Glutamatergic neuron (in vitro differentiated cells): ENCODE data around the gene LRCH1. TPM values are rescaled to one million over a fixed set of nuclear protein-coding genes. Genes with fewer than 3 reads are reported as not detected.

Source experiments
- DNase-seq: peaks from one replicate; pipeline ENCODE4 v3.0.0; 2022
- H3K27ac Mint-ChIP-seq: one replicate; pipeline ENCODE4 v1.8.0; 2020; ENCODE audit warnings: mild to moderate bottlenecking, mixed read lengths, inconsistent platforms; ENCODE audit not compliant: unreplicated experiment
- H3K27me3 Mint-ChIP-seq: one replicate; pipeline ENCODE4 v1.8.0; 2020; ENCODE audit warnings: mild to moderate bottlenecking, moderate library complexity, mixed read lengths, inconsistent platforms; ENCODE audit not compliant: unreplicated experiment
- H3K36me3 Mint-ChIP-seq: one replicate; pipeline ENCODE4 v1.8.0; 2020; ENCODE audit warnings: mild to moderate bottlenecking, mixed read lengths, inconsistent platforms; ENCODE audit not compliant: unreplicated experiment
- H3K4me1 Mint-ChIP-seq: one replicate; pipeline ENCODE4 v1.8.0; 2020; ENCODE audit warnings: mild to moderate bottlenecking, low read depth, mixed read lengths, inconsistent platforms; ENCODE audit not compliant: unreplicated experiment
- H3K4me3 Mint-ChIP-seq: one replicate; pipeline ENCODE4 v1.8.0; 2020; ENCODE audit warnings: mild to moderate bottlenecking, mixed read lengths, inconsistent platforms; ENCODE audit not compliant: unreplicated experiment
- H3K9me3 Mint-ChIP-seq: one replicate; pipeline ENCODE4 v1.8.0; 2020; ENCODE audit warnings: mild to moderate bottlenecking, moderate library complexity, mixed read lengths, inconsistent platforms; ENCODE audit not compliant: unreplicated experiment
- total RNA-seq: library from RNA; stranded (reverse); fragmentation: NEBNext Ultra II Directional; extraction: Animal tissue kit (Norgen Biotek cat#: 25700); gene quantifications from one replicate; pipeline ENCODE4 v1.2.1, GENCODE V29; 2021; ENCODE audit not compliant: unreplicated experiment
- TF ChIP-seq, protein P1 (sequence below): fragments of 200-600 bp; sonication (generic); IDR thresholded peaks from one replicate; pipeline ENCODE4 v1.5.0; 2021; ENCODE audit not compliant: partially characterized antibody, unreplicated experiment

The LRCH1 gene
- total RNA-seq, 1 donor from 2014 or later, result 40.6 TPM

DNA sequence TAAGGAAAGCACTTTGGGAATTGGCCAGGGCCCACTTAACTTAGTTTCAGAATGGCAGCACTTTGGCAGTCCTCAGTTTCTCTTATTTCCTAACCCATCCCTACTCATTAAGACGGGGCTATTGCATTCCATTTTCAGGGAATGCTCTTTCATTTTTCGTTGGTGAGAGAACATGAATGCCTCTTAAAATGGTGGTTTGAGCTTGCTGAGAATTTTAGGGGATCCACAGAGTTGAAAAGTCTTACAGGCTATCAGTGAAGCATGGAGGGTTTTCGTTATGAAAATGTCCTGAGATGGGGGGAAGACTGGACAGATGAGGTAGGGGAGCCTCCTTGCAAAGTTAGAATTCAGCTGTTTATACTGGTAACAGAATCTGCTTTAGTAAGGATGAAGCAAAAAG lies 71.4 kb downstream of the LRCH1 start:
- Mint-ChIP-seq H3K36me3 (no peaks in the 10 kb centered on the region), H3K9me3 (peaks cover 9% of the 10 kb centered on the region), H3K4me3 (no peak overlapping the region), H3K27me3 (peaks cover 10% of the 10 kb centered on the region), H3K4me1 (peaks cover 76% of the 10 kb centered on the region), H3K27ac (peak overlapping the region; percentile 4)
- TF ChIP-seq, protein P1, sequence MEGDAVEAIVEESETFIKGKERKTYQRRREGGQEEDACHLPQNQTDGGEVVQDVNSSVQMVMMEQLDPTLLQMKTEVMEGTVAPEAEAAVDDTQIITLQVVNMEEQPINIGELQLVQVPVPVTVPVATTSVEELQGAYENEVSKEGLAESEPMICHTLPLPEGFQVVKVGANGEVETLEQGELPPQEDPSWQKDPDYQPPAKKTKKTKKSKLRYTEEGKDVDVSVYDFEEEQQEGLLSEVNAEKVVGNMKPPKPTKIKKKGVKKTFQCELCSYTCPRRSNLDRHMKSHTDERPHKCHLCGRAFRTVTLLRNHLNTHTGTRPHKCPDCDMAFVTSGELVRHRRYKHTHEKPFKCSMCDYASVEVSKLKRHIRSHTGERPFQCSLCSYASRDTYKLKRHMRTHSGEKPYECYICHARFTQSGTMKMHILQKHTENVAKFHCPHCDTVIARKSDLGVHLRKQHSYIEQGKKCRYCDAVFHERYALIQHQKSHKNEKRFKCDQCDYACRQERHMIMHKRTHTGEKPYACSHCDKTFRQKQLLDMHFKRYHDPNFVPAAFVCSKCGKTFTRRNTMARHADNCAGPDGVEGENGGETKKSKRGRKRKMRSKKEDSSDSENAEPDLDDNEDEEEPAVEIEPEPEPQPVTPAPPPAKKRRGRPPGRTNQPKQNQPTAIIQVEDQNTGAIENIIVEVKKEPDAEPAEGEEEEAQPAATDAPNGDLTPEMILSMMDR, result no peak
- no peak for DNase-seq

DNA sequence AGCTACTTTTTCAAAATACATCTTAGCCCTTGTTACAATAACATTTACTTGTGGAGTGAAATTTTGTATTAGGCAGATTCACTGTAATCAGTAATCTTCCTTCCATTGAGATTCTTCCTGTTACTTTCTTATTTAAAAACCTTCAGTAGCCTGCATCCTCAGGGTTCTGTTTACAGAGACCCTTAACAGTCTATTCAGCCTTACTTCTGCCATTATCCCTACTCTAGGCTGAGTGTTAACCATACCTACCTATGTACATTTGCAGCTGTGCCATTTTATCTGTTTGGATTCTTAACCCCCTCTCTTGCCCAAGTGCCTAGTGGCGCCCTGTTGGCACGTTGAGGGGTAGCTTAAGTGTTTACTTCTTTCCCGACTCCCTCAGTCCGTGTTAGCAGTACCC lies 71.9 kb downstream of the LRCH1 start:
- no peak for DNase-seq
- H3K9me3 Mint-ChIP-seq, result peaks cover 9% of the 10 kb centered on the region
- H3K27ac Mint-ChIP-seq, result peak overlapping the region; percentile 56
- peaks cover 10% of the 10 kb centered on the region for H3K27me3 Mint-ChIP-seq
- H3K36me3 Mint-ChIP-seq, result no peaks in the 10 kb centered on the region
- H3K4me3 Mint-ChIP-seq, result peak overlapping the region; percentile 4
- TF ChIP-seq, protein P1, result no peak
- peaks cover 76% of the 10 kb centered on the region for H3K4me1 Mint-ChIP-seq

DNA sequence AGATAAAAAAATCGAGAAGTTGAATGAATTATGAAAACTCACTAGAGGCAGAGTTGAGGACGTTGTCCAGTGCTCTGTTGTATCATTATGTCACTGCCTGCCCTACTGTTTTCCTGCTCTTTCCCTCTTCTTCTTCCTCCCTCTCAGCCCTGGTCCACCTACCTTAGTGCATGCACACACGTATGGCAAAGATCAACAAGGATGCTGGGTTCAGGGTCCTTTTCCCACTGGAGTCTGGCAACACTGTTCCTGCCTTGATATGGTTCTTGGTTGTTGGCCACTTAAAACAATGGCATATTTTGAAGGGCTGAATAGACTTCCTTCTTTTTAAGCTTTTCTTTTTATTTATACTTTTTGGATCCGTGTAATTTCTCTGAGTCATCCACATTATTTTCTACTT lies 74.5 kb downstream of the LRCH1 start:
- Mint-ChIP-seq H3K36me3 (no peaks in the 10 kb centered on the region), H3K27ac (peak overlapping the region; percentile 85), H3K4me1 (peaks cover 79% of the 10 kb centered on the region), H3K4me3 (peak overlapping the region; percentile 34), H3K27me3 (peaks cover 14% of the 10 kb centered on the region), H3K9me3 (peaks cover 18% of the 10 kb centered on the region)
- TF ChIP-seq, protein P1, result no peak
- no peak for DNase-seq

DNA sequence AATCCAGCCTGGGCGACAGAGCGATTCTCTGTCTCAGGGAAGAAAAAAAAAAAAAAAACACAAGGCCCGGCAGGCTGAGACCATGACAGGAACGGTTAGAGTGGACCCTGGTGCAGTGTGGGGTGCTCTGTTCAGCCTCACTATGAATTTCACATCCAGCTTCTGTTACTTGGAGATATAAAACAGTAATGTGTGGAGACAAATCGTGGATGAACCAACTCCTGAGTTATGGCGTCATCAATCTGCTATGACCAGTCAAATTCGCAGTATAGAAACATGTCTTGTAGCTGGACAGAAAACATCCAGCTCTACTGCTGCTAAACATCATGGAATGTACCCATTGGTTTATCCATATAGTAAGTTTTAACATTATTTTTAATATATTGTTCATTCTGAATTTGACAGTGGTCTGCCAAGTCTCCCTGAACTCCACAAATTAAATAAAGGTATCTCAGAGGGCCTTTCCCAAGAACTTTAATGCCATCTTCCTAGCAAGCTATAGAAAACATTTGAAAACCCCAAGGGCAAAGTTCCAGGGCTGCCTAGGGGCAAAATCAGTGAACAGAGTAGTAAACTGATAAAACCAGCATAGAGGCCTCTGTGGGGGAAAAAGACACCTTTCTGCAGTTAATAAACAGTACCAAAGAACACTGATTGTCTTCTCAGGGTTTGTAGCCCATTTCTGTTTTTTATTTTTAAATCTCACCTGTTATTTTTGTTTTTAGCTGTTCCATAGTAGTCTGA lies 75.8 kb downstream of the LRCH1 start:
- Mint-ChIP-seq H3K27me3 (peaks cover 14% of the 10 kb centered on the region), H3K4me1 (peaks cover 80% of the 10 kb centered on the region), H3K4me3 (peak overlapping the region; percentile 77), H3K9me3 (peaks cover 16% of the 10 kb centered on the region), H3K36me3 (no peaks in the 10 kb centered on the region), H3K27ac (peak overlapping the region; percentile 99)
- no peak for DNase-seq
- TF ChIP-seq, protein P1, result no peak

DNA sequence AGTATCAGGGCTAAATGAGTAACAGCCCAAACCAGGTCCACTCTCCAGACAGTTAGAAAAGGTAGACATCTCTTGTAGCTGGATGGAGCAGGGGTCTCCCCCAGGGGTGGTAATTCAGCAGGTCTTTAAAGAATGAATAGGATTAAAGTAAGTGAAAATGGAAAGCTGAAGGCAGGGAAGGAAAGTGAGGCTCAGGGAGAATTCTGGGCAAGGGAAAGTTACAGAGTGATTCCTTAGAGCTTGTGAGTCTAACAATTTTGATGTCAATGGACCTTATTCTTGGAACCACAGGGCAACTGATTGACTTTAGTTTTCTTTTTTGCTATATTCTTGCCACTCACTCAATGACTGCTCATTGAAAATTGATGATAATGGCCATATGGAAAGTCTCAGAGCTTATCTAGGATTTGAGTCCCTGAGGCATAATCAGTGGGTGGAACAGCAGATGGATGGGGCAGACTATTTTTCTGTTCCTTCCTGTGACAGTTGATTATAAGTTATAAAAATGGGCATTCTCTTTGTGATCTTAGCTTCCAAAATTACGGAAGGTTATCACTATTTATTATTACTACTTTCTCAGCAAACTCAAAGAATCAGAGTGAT lies 76.9 kb downstream of the LRCH1 start:
- peaks cover 16% of the 10 kb centered on the region for H3K9me3 Mint-ChIP-seq
- H3K36me3 Mint-ChIP-seq, result peaks cover 7% of the 10 kb centered on the region
- H3K27me3 Mint-ChIP-seq, result peaks cover 18% of the 10 kb centered on the region
- TF ChIP-seq, protein P1, result no peak
- no peak for DNase-seq
- H3K27ac Mint-ChIP-seq, result peak overlapping the region; percentile 99
- H3K4me1 Mint-ChIP-seq, result peaks cover 80% of the 10 kb centered on the region
- H3K4me3 Mint-ChIP-seq, result peak overlapping the region; percentile 77
